Stimulated activated naive CD4-positive, alpha-beta T cell treated with Interleukin-2 at 50 U/mL for 16 hours (primary cell): ENCODE data around the gene FZD1.
"Not testable (repeated sequence)": the region's sequence is repeated elsewhere in the genome, so short reads cannot be mapped to it uniquely, and the experiment has no call there.

Experiments
- DNase-seq: peaks from one replicate; lab custom pipeline; 2025; lab: John Stamatoyannopoulos, UW

FZD1 gene

GRCh38 chr7:91297939-91298338 is 33.7 kb downstream of the FZD1 start:
- DNase-seq = no peak

DNA sequence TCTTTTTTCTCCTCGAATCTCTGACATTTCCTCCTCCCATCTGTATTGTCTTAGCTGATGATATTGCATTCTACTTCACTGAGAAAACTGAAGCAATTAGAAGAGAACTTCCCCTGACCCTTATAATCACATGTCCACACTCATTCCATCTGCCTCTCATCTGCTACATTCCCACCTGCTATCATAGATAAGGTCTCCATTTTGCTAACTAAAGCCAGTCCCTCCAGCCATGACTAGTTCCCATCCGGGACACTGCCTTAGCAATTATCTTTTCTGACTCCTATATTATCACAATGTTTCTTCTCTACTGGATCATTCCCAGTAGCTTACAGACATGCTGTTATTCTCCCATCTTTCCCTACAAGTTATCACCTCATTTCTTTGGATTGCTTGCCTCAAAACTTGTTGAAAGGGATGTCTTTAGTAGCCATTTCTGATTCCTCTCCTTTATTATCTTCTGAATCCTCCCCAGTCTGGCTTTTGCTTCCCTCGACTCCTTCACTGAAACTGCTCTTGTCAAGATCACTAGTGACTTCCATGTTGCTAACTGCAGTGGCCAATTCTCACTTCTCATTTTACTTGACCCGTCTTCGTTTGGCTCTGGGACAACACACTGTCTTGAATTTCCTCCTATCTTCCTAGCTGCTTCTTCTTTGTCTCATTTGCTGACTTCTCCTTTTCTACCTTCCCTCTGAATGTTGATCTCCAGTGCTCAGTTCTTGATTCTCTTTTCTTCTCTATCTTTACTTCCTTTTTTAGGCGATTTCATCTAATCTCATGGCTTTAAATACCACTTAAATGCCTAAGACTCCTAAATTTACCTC is 35.9 kb downstream of the FZD1 start:
- DNase-seq = no peak

DNA sequence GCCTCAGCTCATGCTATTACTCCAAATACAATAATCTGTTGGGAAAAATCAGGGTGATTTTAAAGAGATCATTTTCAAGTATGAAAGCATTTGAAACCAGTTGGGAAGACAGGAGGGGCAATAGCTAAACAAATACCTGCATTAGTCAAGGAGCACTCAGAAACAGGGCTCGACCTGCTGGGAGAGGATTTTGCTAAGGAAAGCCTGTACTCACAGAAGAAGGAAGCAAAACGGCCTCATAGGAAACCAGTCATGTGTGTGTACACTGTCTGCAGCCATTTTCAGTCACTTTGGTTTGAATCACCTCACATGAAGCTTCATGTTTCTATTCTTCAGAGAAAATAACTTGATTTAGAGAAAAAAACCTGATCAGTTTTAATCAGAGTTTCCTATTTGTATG is 38.6 kb downstream of the FZD1 start:
- DNase-seq = no peak

- DNase-seq = no peak
Observed at GRCh38 chr7:91306266-91306665, 42.0 kb downstream of the FZD1 start.

- no peak for DNase-seq
Observed at GRCh38 chr7:91307467-91307866, 43.2 kb downstream of the FZD1 start.

- not testable (repeated sequence) for DNase-seq
Observed at GRCh38 chr7:91308191-91308590, 44.0 kb downstream of the FZD1 start.

DNA sequence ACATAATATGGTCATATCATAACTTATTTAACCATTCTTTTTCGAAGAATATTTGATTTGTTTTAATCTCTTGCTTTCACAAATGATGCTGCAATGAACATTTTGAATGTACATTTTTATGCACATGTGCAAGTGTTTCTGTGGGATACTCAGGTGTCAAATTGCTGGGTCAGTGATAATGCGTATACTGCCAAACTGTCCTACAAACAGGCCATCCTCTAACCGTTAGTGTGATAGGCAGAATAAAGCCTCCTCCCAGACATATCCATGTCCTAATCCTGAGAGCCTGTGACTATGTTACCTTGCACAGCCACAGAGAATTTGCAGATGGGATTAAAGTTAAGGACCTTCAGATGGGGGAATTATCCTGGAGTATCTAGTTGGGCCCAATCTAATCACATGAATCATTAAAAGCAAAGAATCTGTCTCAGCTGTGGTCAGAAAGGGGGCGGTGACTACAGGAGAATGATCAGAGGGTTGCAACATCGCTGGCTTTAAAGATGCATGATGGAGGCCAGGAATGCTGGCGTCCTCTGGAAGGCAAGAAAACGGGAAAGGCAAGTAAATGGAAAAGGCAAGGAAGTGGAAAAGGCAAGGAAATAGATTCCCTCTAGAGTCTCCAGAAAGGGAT is 46.7 kb downstream of the FZD1 start:
- DNase-seq = no peak

DNA sequence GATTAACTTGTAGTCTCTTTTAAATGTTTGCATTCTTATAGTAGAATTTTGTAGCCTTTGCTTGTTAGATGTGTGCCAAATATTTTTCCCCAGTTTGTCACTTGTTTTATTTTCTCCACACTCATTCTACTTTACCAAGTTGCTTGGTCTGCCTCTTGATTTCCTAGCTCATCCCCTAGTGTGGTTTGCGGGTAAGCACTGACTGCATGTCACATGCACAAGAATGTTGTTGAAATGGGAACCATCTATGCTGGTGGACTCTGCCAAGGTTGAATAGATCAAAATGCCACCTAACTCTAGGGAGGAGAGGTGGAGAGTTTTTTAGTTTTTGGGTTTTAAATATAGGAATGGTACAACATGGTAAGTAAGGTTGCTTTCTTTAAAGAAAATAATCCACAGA is 47.6 kb downstream of the FZD1 start:
- DNase-seq = no peak

DNA sequence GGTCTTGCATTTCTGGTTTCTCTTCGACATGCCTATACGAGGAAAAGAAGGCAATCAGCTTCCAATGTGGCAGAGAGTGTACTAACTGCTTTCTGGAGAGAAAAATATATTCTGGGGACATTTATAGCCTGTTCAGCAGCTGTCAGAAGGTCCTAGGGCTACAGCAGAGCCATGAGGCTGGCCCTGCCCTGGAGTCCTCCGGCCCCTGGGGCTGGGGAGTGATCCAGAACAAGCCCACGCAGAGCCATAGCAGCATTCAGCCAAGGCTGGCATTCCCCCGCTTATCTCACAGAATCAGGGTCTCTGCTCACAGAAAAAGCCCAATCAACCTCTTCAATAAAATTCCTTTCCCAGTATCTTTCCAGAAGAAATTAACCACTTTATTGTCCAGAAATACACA is 48.9 kb downstream of the FZD1 start:
- DNase-seq = no peak

GRCh38 chr7:91314591-91315323 is 50.5 kb downstream of the FZD1 start:
- DNase-seq = no peak

- DNase-seq = no peak
Observed at GRCh38 chr7:91316426-91316825, 52.2 kb downstream of the FZD1 start.

- no peak for DNase-seq
Observed at GRCh38 chr7:91319351-91319750, 55.1 kb downstream of the FZD1 start.

GRCh38 chr7:91320366-91321078 is 56.3 kb downstream of the FZD1 start:
- DNase-seq = no peak
